ENCODE data around the gene LAMTOR2. TPM values are rescaled to one million over a fixed set of nuclear protein-coding genes. Genes with fewer than 3 reads are reported as not detected.

The LAMTOR2 gene
- total and polyA plus RNA-seq, 10 of the 15 experiments (the other 5 are each of a cell fraction or from before 2014, with no cell fraction given), result 71.9 to 264 (median 97.0) TPM

DNA sequence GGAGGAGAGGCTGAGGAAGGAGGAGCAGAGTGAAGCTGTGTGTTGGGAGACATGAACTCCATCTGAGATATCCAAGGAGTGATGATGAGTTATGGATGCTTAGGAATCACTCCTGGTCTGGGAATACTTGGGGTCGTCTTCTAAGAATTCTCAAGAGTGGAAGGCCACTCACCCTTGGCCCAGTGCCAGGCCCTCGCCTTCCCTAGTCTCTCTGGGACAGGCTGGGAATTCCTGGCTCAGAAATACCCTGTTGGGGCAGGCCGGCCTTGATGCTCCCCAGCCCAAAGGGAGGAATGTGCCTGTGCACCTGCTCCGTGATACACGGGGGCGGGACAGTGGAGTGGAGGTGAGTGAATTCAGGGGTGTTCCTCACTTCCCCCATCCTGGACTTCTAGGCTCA is 47.3 kb downstream of the LAMTOR2 start:
- ATAC-seq, result no peak
- DNase-seq (ENCODE audit: low read depth, low spot score), result no peak
- Histone ChIP-seq H3K4me2 (ENCODE audit: control insufficient read depth, insufficient read depth) (no peak overlapping the region), H3K9ac (ENCODE audit: control insufficient read depth, insufficient read depth, low read length) (no peak overlapping the region), H3K36me3 (ENCODE audit: control insufficient read depth in 2 of 2, insufficient read depth in 2 of 2, low read length in 1 of 2) (no peaks in the 10 kb centered on the region), H3K9me3 (replicated peaks; ENCODE audit: control insufficient read depth, insufficient read depth, low read length) (no peaks in the 10 kb centered on the region), H4K20me1 (ENCODE audit: control insufficient read depth, insufficient read depth) (no peaks in the 10 kb centered on the region), H3K27ac (ENCODE audit: control insufficient read depth, insufficient read depth) (no peak overlapping the region), H3K27me3 (replicated peaks in 1 of 2; ENCODE audit: control insufficient read depth in 2 of 2, insufficient read depth in 2 of 2, low read length in 1 of 2) (no peaks in the 10 kb centered on the region), H3K79me2 (ENCODE audit: control insufficient read depth, insufficient read depth, low read length) (no peaks in the 10 kb centered on the region; the same call in 1 of the 2 replicates), H3K4me3 (no peak overlapping the region), H2AFZ (ENCODE audit: control insufficient read depth, low read depth, low read length) (no peak overlapping the region), H3K4me1 (ENCODE audit: control insufficient read depth, insufficient read depth, low read length) (peaks cover 51% of the 10 kb centered on the region)
- TF ChIP-seq IRF4 (IDR thresholded peaks at IDR 0.05; ENCODE audit: low read depth, low read length), result no peak
- TF ChIP-seq SIN3A (IDR thresholded peaks at IDR 0.05; ENCODE audit: low read depth, low read length), result no peak
- TF ChIP-seq ZZZ3 (IDR thresholded peaks at IDR 0.05; ENCODE audit: control insufficient read depth, insufficient read length, low read depth), result no peak
- 84% methylated on average over 6 of the region's 6 CpGs for WGBS (ENCODE audit: insufficient coverage, insufficient replicate concordance, low lambda C conversion rate, missing lambda C conversion rate)
- CTCF ChIA-PET, result interaction anchor here (0.6 to 21.5 kb wide), 3 partner anchors 10 to 22 kb away, joined by 3 to 1294 read pairs (median 5); partner anchors contain the start of gene LMNA
- RAD21 ChIA-PET (ENCODE audit: unreplicated experiment), result interaction anchor here (0.6 to 22.4 kb wide), 2 partner anchors 20 to 178 kb away, joined by 4 to 695 read pairs; partner anchors contain the start of gene LMNA
- POLR2A ChIA-PET, result interaction anchor here (1.5 to 6.1 kb wide), 3 partner anchors 13 to 28 kb away, joined by 5 to 128 read pairs (median 25); partner anchors contain the start of gene LMNA
- intact Hi-C loops (cut with micrococcal nuclease; ENCODE audit: unreplicated experiment), result no loop called here
- in situ Hi-C loops (cut with MboI), result no loop called here
- BruUV-seq (replicated peaks), result no TSS peak
- no peak for FAIRE-seq
- SMC1A ChIA-PET (ENCODE audit: uncharacterized antibody, unreplicated experiment), result interaction anchor here (23.8 kb wide), 1 partner anchor 22 kb away, joined by 874 read pairs; the partner anchor contains the start of gene LMNA

DNA sequence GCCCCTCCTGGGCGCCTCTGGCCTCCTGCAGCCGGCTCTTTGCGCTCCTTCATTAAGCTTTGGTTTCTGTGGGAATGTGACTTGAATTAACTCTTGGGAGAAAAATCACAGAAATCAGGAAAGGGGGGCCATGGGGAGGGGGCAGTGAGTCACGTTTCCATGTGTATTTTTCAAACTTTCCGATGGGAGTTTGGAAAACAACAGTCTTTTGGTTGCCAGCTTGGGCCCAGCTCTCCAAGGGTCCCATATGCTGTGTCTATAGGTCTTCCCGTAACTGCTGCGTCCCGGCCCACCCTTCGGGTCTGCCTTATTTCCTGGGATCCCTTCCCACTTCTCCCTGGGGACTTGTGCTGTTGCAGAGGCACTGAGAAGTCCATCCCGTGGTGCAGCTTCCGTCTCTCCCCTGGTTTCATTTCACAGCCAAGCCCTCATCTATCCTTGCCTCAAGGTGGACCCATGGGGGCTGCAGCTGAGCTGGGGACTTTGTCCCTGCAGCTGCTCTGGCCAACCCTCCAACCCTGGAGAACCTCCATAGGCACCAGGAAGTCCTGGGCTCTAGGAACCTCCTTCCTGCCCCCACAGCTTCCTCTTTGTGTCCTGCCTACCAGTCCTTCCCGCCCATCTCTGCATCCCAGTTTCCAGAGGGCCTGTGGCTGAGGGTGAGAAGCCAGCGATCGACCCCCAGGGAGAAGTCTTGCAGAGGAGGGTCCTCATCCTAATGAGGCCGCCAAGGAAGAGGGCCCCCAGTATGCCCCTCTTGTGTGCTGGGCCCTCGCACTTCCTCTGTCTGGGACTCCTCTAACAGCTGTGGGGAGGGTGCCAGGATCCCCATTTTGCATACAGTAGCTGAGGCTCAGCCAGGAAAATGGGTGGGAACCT is 48.3 kb downstream of the LAMTOR2 start:
- Histone ChIP-seq H3K9me3 (replicated peaks; ENCODE audit: control insufficient read depth, insufficient read depth, low read length) (no peaks in the 10 kb centered on the region), H3K27me3 (replicated peaks in 1 of 2; ENCODE audit: control insufficient read depth in 2 of 2, insufficient read depth in 2 of 2, low read length in 1 of 2) (no peaks in the 10 kb centered on the region), H3K27ac (ENCODE audit: control insufficient read depth, insufficient read depth) (no peak overlapping the region), H3K4me2 (ENCODE audit: control insufficient read depth, insufficient read depth) (no peak overlapping the region), H3K79me2 (ENCODE audit: control insufficient read depth, insufficient read depth, low read length) (no peaks in the 10 kb centered on the region; the same call in 1 of the 2 replicates), H2AFZ (ENCODE audit: control insufficient read depth, low read depth, low read length) (no peak overlapping the region), H4K20me1 (ENCODE audit: control insufficient read depth, insufficient read depth) (no peaks in the 10 kb centered on the region), H3K36me3 (ENCODE audit: control insufficient read depth in 2 of 2, insufficient read depth in 2 of 2, low read length in 1 of 2) (no peaks in the 10 kb centered on the region), H3K4me1 (ENCODE audit: control insufficient read depth, insufficient read depth, low read length) (peaks cover 43% of the 10 kb centered on the region), H3K9ac (ENCODE audit: control insufficient read depth, insufficient read depth, low read length) (no peak overlapping the region), H3K4me3 (no peak overlapping the region)
- SMC1A ChIA-PET (ENCODE audit: uncharacterized antibody, unreplicated experiment), result interaction anchor here (1.0 to 23.8 kb wide), 2 partner anchors 9 to 22 kb away, joined by 3 to 874 read pairs; partner anchors contain the start of gene LMNA
- no peak for ATAC-seq
- in situ Hi-C loops (cut with MboI), result no loop called here
- FAIRE-seq, result no peak
- TF ChIP-seq SPI1 (IDR thresholded peaks at IDR 0.05; ENCODE audit: borderline replicate concordance, insufficient read depth, low read depth, low read length), result peak; percentile 27; the same call in 1 of the 2 replicates
- TF ChIP-seq HDAC6 (IDR thresholded peaks at IDR 0.05; ENCODE audit: unreplicated experiment), result no peak
- no TSS peak for BruUV-seq (replicated peaks)
- intact Hi-C loops (cut with micrococcal nuclease; ENCODE audit: unreplicated experiment), result no loop called here
- CTCF ChIA-PET, result interaction anchor here (0.6 to 21.5 kb wide), 3 partner anchors 11 to 311 kb away, joined by 3 to 1294 read pairs (median 5); partner anchors contain the start of gene LMNA
- POLR2A ChIA-PET, result interaction anchor here (1.5 to 6.1 kb wide), 2 partner anchors 15 to 27 kb away, joined by 5 to 128 read pairs; partner anchors contain the start of gene LMNA
- 81% methylated on average over 16 of the region's 16 CpGs for WGBS (ENCODE audit: insufficient coverage, insufficient replicate concordance, low lambda C conversion rate, missing lambda C conversion rate)
- DNase-seq (ENCODE audit: low read depth, low spot score), result no peak
- RAD21 ChIA-PET (ENCODE audit: unreplicated experiment), result interaction anchor here (0.6 to 22.4 kb wide), 3 partner anchors 9 to 179 kb away, joined by 3 to 695 read pairs (median 4); partner anchors contain the start of gene LMNA

All from GM12878 (cell line).